ENCODE data around the gene TECPR2.

- TF ChIP-seq, protein P1, sequence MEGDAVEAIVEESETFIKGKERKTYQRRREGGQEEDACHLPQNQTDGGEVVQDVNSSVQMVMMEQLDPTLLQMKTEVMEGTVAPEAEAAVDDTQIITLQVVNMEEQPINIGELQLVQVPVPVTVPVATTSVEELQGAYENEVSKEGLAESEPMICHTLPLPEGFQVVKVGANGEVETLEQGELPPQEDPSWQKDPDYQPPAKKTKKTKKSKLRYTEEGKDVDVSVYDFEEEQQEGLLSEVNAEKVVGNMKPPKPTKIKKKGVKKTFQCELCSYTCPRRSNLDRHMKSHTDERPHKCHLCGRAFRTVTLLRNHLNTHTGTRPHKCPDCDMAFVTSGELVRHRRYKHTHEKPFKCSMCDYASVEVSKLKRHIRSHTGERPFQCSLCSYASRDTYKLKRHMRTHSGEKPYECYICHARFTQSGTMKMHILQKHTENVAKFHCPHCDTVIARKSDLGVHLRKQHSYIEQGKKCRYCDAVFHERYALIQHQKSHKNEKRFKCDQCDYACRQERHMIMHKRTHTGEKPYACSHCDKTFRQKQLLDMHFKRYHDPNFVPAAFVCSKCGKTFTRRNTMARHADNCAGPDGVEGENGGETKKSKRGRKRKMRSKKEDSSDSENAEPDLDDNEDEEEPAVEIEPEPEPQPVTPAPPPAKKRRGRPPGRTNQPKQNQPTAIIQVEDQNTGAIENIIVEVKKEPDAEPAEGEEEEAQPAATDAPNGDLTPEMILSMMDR (conservative IDR thresholded peaks at IDR 0.05), result no peak
- TF ChIP-seq EZH2 (IDR thresholded peaks at IDR 0.05; ENCODE audit: low read depth), result no peak
Observed at GRCh38 chr14:102464006-102464405, 101.3 kb downstream of the TECPR2 start.

Measured in PC-9 (cell line).